Measurements from ENCODE around the gene RUFY4. TPM values are rescaled to one million over a fixed set of nuclear protein-coding genes. Genes with fewer than 3 reads are reported as not detected.

RUFY4 gene
- total RNA-seq, 2 experiments from 2014 or later, result not detected

GRCh38 chr2:218059289-218059688 is 9.8 kb upstream of the RUFY4 start:
- H4K20me1 ChIP-seq (ENCODE audit: insufficient read depth, low read length), result no peaks in the 10 kb centered on the region
- no peaks in the 10 kb centered on the region for H3K79me2 ChIP-seq (ENCODE audit: insufficient read depth, low read depth, low read length)
- POLR2A ChIA-PET, result no interaction called here
- no peak overlapping the region for H3K4me3 ChIP-seq (ENCODE audit: low read depth, low read length, poor library complexity, severe bottlenecking)
- H3K4me2 ChIP-seq (ENCODE audit: low read length), result no peak overlapping the region
- no peak for DNase-seq (ENCODE audit: low spot score)
- H2AFZ ChIP-seq (ENCODE audit: low read length), result no peak overlapping the region
- CTCF ChIA-PET (ENCODE audit: unreplicated experiment), result no interaction called here
- no peaks in the 10 kb centered on the region for H3K4me1 ChIP-seq (ENCODE audit: insufficient read depth, low read length, poor library complexity, severe bottlenecking)
- intact Hi-C loops (cut with micrococcal nuclease; ENCODE audit: unreplicated experiment), result no loop called here
- TF ChIP-seq CTCF (conservative IDR thresholded peaks at IDR 0.05; ENCODE audit: low read length), result no peak
- no peak for TF ChIP-seq EZH2phosphoT487 (IDR thresholded peaks at IDR 0.05; ENCODE audit: borderline replicate concordance, low read depth, low read length)
- H3K9me3 ChIP-seq (ENCODE audit: low read length), result no peaks in the 10 kb centered on the region
- no peak overlapping the region for H3K27ac ChIP-seq (ENCODE audit: low read depth, low read length, poor library complexity, severe bottlenecking)
- no peaks in the 10 kb centered on the region for H3K36me3 ChIP-seq (ENCODE audit: insufficient read depth, low read length)
- BruUV-seq (replicated peaks), result no TSS peak
- no peaks in the 10 kb centered on the region for H3K9me2 ChIP-seq (ENCODE audit: insufficient read depth, low read length)

- Histone ChIP-seq H3K79me2 (ENCODE audit: insufficient read depth, low read depth, low read length) (no peaks in the 10 kb centered on the region), H3K4me1 (ENCODE audit: insufficient read depth, low read length, poor library complexity, severe bottlenecking) (no peaks in the 10 kb centered on the region), H3K27ac (ENCODE audit: low read depth, low read length, poor library complexity, severe bottlenecking) (no peak overlapping the region), H3K9me3 (ENCODE audit: low read length) (no peaks in the 10 kb centered on the region), H3K36me3 (ENCODE audit: insufficient read depth, low read length) (no peaks in the 10 kb centered on the region), H3K4me2 (ENCODE audit: low read length) (no peak overlapping the region), H2AFZ (ENCODE audit: low read length) (no peak overlapping the region), H3K4me3 (ENCODE audit: low read depth, low read length, poor library complexity, severe bottlenecking) (no peak overlapping the region), H3K9me2 (ENCODE audit: insufficient read depth, low read length) (no peaks in the 10 kb centered on the region), H4K20me1 (ENCODE audit: insufficient read depth, low read length) (no peaks in the 10 kb centered on the region)
- TF ChIP-seq CTCF (conservative IDR thresholded peaks at IDR 0.05; ENCODE audit: low read length) (no peak), EZH2phosphoT487 (IDR thresholded peaks at IDR 0.05; ENCODE audit: borderline replicate concordance, low read depth, low read length) (no peak)
- DNase-seq (ENCODE audit: low spot score), result no peak
- CTCF ChIA-PET (ENCODE audit: unreplicated experiment), result interaction anchor here (0.6 kb wide), 1 partner anchor 38 kb away, joined by 3 read pairs; no protein-coding TSS in a partner anchor
- intact Hi-C loops (cut with micrococcal nuclease; ENCODE audit: unreplicated experiment), result no loop called here
- BruUV-seq (replicated peaks), result no TSS peak
- POLR2A ChIA-PET, result no interaction called here
These were observed 8.9 kb upstream of the RUFY4 start for GRCh38 chr2:218060118-218060517.

GRCh38 chr2:218060950-218061660 is 7.9 kb upstream of the RUFY4 start:
- H4K20me1 ChIP-seq (ENCODE audit: insufficient read depth, low read length), result no peaks in the 10 kb centered on the region
- no peak for DNase-seq (ENCODE audit: low spot score)
- no peaks in the 10 kb centered on the region for H3K9me3 ChIP-seq (ENCODE audit: low read length)
- no peak overlapping the region for H3K4me3 ChIP-seq (ENCODE audit: low read depth, low read length, poor library complexity, severe bottlenecking)
- no peaks in the 10 kb centered on the region for H3K79me2 ChIP-seq (ENCODE audit: insufficient read depth, low read depth, low read length)
- ChIA-PET POLR2A (no interaction called here), CTCF (ENCODE audit: unreplicated experiment) (no interaction called here)
- no peak overlapping the region for H2AFZ ChIP-seq (ENCODE audit: low read length)
- H3K27ac ChIP-seq (ENCODE audit: low read depth, low read length, poor library complexity, severe bottlenecking), result no peak overlapping the region
- intact Hi-C loops (cut with micrococcal nuclease; ENCODE audit: unreplicated experiment), result no loop called here
- no peaks in the 10 kb centered on the region for H3K9me2 ChIP-seq (ENCODE audit: insufficient read depth, low read length)
- no TSS peak for BruUV-seq (replicated peaks)
- TF ChIP-seq CTCF (conservative IDR thresholded peaks at IDR 0.05; ENCODE audit: low read length), result no peak
- TF ChIP-seq EZH2phosphoT487 (IDR thresholded peaks at IDR 0.05; ENCODE audit: borderline replicate concordance, low read depth, low read length), result no peak
- H3K4me1 ChIP-seq (ENCODE audit: insufficient read depth, low read length, poor library complexity, severe bottlenecking), result no peaks in the 10 kb centered on the region
- H3K4me2 ChIP-seq (ENCODE audit: low read length), result no peak overlapping the region
- H3K36me3 ChIP-seq (ENCODE audit: insufficient read depth, low read length), result no peaks in the 10 kb centered on the region

Measured in OCI-LY7 (cell line).